ENCODE results near the gene ST8SIA5. TPM values are rescaled to one million over a fixed set of nuclear protein-coding genes. Genes with fewer than 3 reads are reported as not detected.

The ST8SIA5 gene
- total RNA-seq, 2 experiments from 2014 or later, result 0.08 TPM; not detected in 1

DNA sequence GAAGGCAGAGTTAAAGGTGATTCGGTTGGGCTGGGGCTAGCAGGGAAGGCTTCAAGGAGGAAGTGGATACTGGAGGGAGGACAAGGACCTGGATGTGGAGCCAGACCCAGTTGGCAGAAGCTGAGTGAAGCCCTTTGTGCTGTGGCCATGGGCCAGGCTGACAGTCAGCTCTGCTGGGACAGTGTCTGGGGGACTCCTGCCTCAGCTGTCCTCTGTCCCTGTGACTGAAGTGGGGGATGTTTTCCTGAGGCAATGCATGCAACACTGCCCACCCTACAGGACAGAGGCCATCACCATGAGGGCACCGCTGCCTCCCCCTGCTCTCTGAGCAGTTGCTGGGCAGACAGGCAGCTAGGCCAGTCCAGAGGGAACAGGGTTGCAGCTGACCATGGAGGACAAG, 40.0 kb downstream of the ST8SIA5 start:
- CTCF ChIA-PET, result no interaction called here
- no peak for ATAC-seq (ENCODE audit: poor library complexity)
- POLR2A ChIA-PET, result no interaction called here
- Histone ChIP-seq H3K4me1 (ENCODE audit: insufficient read depth, low read length) (no peaks in the 10 kb centered on the region), H3K27ac (ENCODE audit: low read depth in 1 of 2, low read length in 2 of 2) (no peak overlapping the region), H3K9me3 (ENCODE audit: control insufficient read depth in 1 of 2, insufficient read depth in 1 of 2, low read length in 2 of 2) (no peaks in the 10 kb centered on the region), H3K4me3 (ENCODE audit: low read length) (no peak overlapping the region), H3K36me3 (ENCODE audit: insufficient read depth, low read length) (no peaks in the 10 kb centered on the region), H3K27me3 (ENCODE audit: control insufficient read depth in 1 of 2, insufficient read depth in 2 of 2, low read length in 2 of 2) (peaks cover 0 to 5% of the 10 kb centered on the region in 2 experiments)
- Mint-ChIP-seq H3K27me3 (peaks cover 10% of the 10 kb centered on the region), H3K4me1 (ENCODE audit: low read depth) (no peaks in the 10 kb centered on the region), H3K36me3 (ENCODE audit: low read depth) (no peaks in the 10 kb centered on the region), H3K4me3 (no peak overlapping the region), H3K27ac (no peak overlapping the region), H3K9me3 (no peaks in the 10 kb centered on the region)
- no peak for TF ChIP-seq CTCF (IDR thresholded peaks at IDR 0.05)
- intact Hi-C loops (cut with DNase I, micrococcal nuclease), result no loop called here
- DNase-seq, result no peak

DNA sequence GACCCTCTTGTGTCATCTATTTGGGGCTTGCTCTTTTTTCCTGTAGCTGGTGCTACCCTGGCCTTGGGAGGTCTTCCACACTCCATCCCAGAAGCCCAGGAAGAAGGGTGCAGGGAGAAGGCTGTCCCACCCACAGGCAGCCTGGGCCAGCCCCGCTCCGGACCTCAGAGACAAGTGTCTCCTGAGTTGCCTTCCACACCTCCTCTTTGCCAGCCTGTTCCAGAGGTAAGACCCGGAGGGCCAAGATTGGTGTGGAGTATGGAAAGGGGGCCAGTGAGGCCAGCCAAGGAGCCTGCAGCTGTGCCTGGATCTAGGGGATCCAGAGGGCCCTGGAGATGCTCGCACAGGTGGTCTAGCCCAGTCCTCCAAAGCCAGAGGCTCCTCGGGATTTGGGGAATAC, 40.5 kb downstream of the ST8SIA5 start:
- no peak overlapping the region for H3K27ac Mint-ChIP-seq
- intact Hi-C loops (cut with DNase I, micrococcal nuclease), result no loop called here
- CTCF ChIA-PET, result no interaction called here

GRCh38 chr18:46715062-46715461, 41.8 kb downstream of the ST8SIA5 start:
- no peak overlapping the region for H3K4me3 Mint-ChIP-seq
- intact Hi-C loops (cut with DNase I, micrococcal nuclease), result no loop called here
- H3K4me1 Mint-ChIP-seq (ENCODE audit: low read depth), result no peaks in the 10 kb centered on the region
- Histone ChIP-seq H3K27ac (ENCODE audit: low read depth in 1 of 2, low read length in 2 of 2) (no peak overlapping the region), H3K36me3 (ENCODE audit: insufficient read depth, low read length) (no peaks in the 10 kb centered on the region), H3K9me3 (ENCODE audit: control insufficient read depth in 1 of 2, insufficient read depth in 1 of 2, low read length in 2 of 2) (no peaks in the 10 kb centered on the region), H3K4me1 (ENCODE audit: insufficient read depth, low read length) (no peaks in the 10 kb centered on the region), H3K27me3 (ENCODE audit: control insufficient read depth in 1 of 2, insufficient read depth in 2 of 2, low read length in 2 of 2) (peaks cover 0 to 5% of the 10 kb centered on the region in 2 experiments), H3K4me3 (ENCODE audit: low read length) (no peak overlapping the region)
- TF ChIP-seq CTCF (IDR thresholded peaks at IDR 0.05), result no peak
- no peak overlapping the region for H3K27ac Mint-ChIP-seq
- H3K36me3 Mint-ChIP-seq (ENCODE audit: low read depth), result no peaks in the 10 kb centered on the region
- DNase-seq (no peak), ATAC-seq (ENCODE audit: poor library complexity) (no peak)
- peaks cover 5% of the 10 kb centered on the region for H3K27me3 Mint-ChIP-seq
- ChIA-PET CTCF (no interaction called here), POLR2A (no interaction called here)
- no peaks in the 10 kb centered on the region for H3K9me3 Mint-ChIP-seq

More for the DNA sequence above, 40.5 kb downstream of the ST8SIA5 start:
- Histone ChIP-seq H3K36me3 (ENCODE audit: insufficient read depth, low read length) (no peaks in the 10 kb centered on the region), H3K4me3 (ENCODE audit: low read length) (no peak overlapping the region), H3K27me3 (ENCODE audit: control insufficient read depth in 1 of 2, insufficient read depth in 2 of 2, low read length in 2 of 2) (peaks cover 0 to 5% of the 10 kb centered on the region in 2 experiments), H3K4me1 (ENCODE audit: insufficient read depth, low read length) (no peaks in the 10 kb centered on the region), H3K27ac (ENCODE audit: low read depth in 1 of 2, low read length in 2 of 2) (no peak overlapping the region), H3K9me3 (ENCODE audit: control insufficient read depth in 1 of 2, insufficient read depth in 1 of 2, low read length in 2 of 2) (no peaks in the 10 kb centered on the region)
- no peaks in the 10 kb centered on the region for H3K9me3 Mint-ChIP-seq
- H3K4me1 Mint-ChIP-seq (ENCODE audit: low read depth), result no peaks in the 10 kb centered on the region
- no peak overlapping the region for H3K4me3 Mint-ChIP-seq
- H3K36me3 Mint-ChIP-seq (ENCODE audit: low read depth), result no peaks in the 10 kb centered on the region
- no peak for ATAC-seq (ENCODE audit: poor library complexity)
- no peak for TF ChIP-seq CTCF (IDR thresholded peaks at IDR 0.05)
- POLR2A ChIA-PET, result no interaction called here
- DNase-seq, result no peak
- peaks cover 6% of the 10 kb centered on the region for H3K27me3 Mint-ChIP-seq
